Right hindlimb (tissue), 1 donor: Measurements from ENCODE around the gene COL23A1.
A peak's percentile ranks its signal among the peaks of the same experiment; 100 is the strongest.
"Not testable (repeated sequence)": the region's sequence is repeated elsewhere in the genome, so short reads cannot be mapped to it uniquely, and the experiment has no call there.

ENCODE experiments used
- DNase-seq: peaks from one replicate; pipeline ENCODE4 v3.0.0-alpha.2; 2018

Gene COL23A1

DNA sequence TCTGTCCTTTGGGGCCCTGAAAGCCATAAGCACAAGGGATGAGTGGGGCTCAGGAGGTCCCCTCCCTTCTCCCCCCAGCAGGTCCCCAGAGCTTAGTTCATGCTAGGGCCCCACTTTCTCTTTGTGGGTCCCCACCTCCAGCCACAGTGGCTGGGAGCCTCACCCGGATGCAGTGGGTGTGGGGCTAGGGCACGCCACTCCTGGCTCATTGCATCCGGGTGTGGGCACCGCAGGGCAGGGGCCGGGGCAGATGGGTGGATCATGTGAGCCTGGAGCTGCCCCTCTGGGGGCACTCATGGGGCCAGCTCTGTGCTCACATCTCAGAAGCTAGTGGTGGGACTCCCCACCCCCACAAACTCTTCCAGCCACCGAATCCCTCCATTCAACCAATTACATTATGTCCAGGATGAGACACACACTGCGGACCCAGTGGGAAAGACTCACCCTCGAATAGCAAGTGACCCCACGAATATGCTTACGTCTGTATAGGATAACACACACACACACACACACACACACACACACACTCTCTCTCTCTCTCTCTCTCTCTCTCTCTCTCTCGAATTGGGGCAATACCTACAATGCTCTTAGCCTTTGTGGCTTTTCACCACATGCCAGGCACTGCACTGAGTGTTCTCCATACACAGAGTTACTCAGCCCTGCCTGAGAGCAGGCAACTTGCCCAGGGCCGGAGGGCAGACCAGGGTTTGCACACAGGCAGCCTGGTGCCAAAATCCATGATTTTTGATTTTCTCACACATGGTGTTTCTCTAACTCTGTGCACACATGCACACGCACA lies 340.8 kb downstream of the COL23A1 start:
- DNase-seq: no peak

DNA sequence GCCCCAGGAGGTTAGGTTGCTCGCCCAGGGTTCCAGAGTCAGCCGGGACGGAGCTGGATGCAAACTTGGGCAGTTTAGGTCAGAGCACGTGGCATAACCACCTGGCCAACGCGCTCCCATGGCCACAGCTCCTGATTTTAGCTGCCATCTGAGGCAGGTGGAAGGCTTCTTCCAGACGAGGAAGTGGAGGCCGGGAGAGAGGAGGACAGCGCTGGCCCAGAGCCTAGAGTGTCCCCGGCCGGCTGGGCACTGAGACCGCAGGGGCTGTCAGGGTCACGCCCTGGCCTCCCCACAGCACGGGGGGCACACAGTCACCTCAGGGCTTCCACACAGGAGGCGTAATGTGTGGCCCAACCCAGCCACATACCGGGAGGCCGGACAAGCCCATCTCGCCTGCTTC lies 341.4 kb downstream of the COL23A1 start:
- DNase-seq: no peak

DNA sequence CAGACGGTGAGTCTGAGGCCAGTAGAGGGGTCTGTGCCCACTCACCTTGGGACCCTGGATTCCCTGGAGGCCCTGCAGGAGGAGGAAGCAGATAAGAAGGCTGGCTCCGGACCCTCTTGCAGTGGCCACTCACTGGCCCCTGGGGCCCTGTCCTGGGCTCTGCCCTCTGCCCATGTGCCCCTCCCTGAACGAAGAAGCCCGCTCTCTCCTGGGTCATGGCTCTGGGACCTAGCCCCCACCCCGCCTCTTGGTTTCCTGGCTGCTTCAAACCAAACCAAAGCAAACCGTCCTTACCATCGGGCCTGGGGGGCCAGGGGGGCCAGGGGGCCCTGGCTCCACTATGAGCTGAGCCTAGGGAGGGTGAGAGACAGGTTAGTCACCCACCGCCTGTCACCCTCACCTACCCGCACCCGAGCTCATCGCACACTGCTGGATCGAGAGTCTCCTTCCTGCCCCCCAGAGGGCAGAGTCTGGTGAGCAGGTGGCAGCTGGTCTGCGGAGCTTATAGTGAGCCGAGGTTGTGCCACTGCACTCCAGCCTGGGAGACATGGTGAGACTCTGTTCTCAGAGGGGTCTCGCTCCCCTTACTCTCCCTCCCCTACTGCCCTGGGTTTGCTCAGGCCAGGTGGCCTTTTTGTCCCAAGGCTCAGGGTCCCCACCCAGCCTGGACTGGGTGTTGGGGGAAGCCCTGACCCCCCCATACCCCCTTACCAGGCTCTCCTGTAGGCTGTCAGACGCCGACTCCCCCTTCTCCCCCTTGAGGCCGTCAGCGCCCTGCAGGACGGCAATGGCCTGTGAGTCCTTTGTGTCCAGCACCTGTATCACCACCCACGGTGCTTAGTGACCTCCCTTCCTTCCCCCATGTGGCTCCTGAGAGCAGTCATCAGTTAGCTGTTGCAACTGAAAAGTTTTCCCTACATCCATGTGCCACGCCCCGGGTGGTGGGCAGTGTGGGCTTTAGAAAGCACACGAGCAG lies 342.4 kb downstream of the COL23A1 start:
- no peak for DNase-seq

DNA sequence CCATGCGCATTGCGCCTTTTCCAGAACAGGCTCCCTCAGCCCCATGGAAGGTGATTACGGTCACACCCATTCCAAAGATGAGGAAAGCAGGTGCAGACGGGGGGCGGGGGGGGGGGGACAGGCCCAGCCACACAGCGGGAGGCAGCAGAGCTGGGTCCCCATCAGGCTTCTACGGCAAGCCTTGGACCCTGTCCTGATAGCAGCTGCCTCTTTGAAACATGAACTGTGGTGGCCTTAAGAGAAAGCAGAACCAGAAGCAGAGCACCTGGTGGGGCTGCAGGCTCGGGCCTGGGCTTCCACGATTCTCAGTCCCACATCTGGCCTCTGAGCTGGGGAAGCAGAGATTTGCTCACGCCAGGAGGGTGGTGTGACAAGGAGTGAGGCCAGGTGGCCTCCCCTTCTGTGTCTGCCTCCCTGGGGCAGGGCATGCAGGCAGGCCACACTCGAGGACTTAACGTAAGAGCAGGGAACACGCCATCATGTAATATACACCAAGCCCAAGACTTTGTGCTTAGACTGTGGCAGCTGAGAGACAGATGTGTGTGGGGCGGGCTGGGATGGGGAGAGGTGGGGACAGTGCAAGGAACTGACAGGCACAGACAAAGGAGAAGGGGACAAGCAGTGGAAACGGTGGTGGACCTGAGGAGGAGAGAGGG lies 343.4 kb downstream of the COL23A1 start:
- DNase-seq: no peak

DNA sequence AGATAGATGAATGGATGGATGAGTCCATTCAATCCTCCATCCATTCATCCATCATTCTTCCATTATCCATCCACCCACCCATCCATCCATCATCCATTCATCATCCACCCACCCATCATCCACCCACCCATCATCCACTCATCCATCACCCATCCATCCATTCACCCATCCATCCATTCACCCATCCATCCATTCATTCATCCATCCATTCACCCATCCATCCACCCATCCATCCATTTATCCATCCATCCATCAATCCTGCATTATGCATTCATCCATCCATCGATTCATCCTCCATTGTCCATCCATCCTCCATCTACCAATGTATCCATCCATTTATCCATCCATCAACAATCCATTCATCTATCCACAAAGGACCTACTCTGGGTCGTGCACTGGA lies 344.8 kb downstream of the COL23A1 start:
- DNase-seq: no peak

GRCh38 chr5:178244576-178244975 lies 345.6 kb downstream of the COL23A1 start:
- DNase-seq: no peak

DNA sequence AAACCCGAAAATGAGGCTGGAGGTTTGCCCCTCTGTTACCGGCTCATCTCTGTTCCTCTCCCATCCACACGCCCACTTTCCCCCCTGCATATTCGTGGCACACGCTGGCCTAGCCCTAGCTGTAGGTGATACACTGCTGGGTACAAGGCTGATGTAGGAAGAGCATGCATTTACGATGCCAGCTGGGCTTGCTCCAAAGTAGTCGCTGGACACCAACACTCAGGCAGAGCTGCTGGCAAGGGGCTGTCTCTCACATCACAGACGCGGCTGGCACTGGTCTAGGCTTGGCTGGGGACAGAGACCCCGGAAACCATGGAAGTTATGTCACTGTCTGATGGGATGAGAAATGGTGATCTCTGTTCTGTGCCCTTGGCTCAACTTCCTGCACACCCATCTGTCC lies 347.8 kb downstream of the COL23A1 start:
- DNase-seq: no peak

- no peak for DNase-seq
Measured at GRCh38 chr5:178241688-178242231, 348.4 kb downstream of the COL23A1 start.

DNA sequence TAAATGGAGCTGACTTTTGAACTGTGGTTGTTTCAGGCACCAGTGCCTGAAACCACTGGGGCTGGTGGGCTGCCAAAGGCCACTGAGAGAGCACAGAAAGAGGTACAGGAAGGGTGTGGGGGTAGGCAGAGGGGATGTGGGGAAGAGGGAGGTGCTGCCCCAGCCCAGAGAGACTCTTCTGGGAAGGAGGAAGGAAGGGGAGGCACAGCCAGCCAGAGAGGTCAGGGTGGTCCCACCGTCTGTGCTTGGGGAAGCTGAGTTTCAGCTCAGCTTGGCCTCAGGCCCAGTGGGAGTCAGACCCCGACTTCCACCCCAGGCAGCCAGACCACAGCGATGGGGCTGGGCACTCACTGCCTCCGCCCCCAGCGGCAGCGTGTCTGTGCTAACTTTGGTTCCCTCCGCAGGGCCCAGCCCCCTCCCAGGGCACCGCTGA lies 348.9 kb downstream of the COL23A1 start:
- no peak for DNase-seq

DNA sequence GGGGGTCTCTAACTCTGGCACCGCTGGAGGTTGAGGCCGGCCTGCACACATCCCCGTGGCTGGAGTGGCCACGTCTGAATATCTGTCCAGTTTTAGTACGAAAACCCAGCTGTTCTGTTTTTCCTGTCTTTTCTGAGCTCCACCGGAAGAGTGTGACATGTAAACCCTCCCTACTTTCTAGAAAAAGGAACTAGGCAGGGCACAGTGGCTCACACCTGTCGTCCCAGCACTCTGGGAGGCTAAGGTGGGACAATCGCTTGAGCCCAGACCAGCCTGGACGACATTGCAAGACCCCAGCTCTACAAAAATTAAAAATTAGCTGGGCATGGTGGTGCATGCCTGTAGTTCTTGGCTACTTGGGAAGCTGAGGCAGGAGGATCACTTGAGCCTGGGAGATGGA lies 349.4 kb downstream of the COL23A1 start:
- DNase-seq: no peak

DNA sequence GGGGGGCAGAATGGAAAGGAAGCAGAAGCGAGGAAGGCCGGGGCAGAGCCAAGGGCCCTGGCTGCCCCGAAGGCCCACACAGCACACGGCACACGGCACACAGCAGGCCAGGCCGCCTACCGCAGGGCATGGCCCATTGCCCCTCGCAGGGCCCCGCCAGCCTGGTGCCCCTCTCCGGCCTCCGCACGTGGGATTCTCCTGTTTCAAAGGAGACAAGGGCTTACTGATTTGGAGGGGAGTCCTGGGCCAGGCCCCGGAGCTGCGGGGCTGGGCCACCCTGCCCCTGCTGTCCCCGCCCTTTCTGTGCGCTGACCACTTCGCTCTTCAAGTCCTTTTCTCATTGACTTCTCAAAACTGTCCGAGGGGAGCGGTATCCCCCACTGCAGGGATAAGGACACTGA lies 349.9 kb downstream of the COL23A1 start:
- DNase-seq: no peak

DNA sequence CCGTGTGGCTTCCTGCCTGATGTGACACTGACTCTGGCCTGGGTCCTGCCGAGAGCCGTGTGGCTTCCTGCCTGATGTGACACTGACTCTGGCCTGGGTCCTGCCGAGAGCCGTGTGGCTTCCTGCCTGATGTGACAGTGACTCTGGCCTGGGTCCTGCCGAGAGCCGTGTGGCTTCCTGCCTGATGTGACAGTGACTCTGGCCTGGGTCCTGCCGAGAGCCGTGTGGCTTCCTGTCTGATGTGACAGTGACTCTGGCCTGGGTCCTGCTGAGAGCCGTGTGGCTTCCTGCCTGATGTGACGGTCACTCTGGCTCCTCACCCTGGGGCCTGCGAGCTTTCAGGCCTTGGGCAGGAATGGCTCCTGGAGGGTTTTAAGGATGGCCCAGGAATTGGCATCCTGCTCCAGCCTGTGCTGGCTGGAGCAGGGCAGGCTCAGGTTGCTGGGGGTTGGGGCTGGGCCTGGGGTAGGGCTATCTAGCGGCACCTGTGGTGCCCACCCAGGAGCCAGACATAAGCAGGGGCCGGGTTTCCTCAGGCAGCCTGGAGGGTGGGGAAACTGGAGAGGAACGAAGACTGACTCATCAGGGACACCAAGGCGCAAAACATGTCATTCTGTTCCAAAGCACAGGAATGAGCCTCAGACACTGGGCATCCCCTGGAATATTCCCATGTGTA lies 350.4 kb downstream of the COL23A1 start:
- not testable (repeated sequence) for DNase-seq

GRCh38 chr5:178238711-178239592 lies 351.2 kb downstream of the COL23A1 start:
- DNase-seq: no peak

DNA sequence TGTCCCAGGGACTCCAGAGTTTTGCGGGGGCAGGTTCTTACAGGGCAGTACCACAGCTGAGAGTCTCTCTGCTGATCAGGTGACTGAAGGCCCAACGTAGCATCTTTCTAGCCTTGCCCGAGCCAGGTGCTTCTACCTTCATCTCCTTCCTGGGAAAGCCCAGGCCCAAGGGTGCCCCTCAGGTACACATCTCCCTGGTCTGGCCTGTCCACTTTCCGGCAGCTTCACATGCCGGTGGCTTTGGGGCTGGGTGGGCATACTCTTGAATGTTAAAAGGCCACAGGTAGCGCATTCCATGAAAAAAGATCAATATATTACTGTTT lies 351.9 kb downstream of the COL23A1 start:
- DNase-seq: no peak

GRCh38 chr5:178237431-178238312 lies 352.5 kb downstream of the COL23A1 start:
- no peak for DNase-seq

DNA sequence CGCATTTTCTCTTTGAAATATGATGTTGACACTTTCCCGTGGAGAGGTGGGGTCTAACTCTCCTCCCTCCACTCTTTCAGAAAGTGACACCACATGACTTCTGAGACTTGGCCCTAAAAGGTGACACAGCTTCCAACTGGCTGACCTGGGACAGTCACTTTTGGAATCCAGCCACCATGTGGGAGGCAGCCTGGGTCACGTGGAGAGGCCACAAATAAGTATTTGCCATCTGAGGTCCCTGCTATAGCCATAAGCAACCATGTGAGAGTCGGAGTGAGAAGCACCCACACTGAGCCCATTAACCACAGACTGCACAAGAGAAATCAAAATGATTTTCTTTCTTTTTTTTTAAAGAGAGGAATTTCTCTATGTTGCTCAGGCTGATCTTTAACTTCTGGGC lies 353.5 kb downstream of the COL23A1 start:
- DNase-seq: no peak

DNA sequence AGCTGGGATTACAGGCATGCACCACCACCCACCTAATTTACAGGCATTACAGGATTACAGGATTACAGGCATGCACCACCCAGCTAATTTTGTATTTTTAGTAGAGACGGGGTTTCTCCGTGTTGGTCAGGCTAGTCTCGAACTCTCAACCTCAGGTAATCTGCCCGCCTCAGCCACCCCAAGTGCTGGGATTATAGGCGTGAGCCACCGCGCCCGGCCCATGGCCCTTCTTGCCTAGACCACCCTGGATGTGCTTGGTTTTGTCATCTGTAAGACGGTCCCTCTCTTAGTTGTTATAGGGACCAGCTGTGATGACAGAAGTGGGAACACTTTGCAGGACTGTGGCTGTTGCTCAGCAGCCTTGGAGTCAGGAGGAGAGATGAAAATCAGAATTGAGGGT lies 354.1 kb downstream of the COL23A1 start:
- no peak for DNase-seq

DNA sequence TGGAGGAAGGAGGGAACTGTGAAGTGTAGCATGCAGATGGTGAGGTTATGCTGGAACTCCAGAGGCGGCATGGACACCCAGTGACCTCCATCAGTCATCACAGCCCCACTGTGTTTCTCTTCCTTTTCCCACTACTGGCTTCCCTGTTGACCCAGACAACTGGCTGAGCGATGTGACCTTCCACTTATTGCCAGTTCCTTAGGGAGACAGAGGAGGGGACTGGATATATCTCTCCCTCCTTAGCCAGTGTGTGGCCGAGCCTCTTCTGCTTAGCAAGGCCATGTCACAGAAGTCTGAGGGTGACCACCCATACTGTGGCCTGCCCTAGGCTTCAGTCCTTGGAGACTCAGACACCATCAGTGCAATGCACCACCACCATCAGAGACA lies 354.6 kb downstream of the COL23A1 start:
- DNase-seq: no peak

- DNase-seq: peak; percentile 79
Measured at GRCh38 chr5:178234750-178235587, 355.2 kb downstream of the COL23A1 start.
